HG02885 (cell line): ENCODE data around the gene FBLN2.

Source experiments
- ATAC-seq: cut with Tn5 transposase; IDR thresholded peaks from one replicate; pipeline ENCODE4 v1.9.1; 2021; ENCODE audit warnings: mild to moderate bottlenecking; ENCODE audit not compliant: unreplicated experiment, poor library complexity

FBLN2 gene

DNA sequence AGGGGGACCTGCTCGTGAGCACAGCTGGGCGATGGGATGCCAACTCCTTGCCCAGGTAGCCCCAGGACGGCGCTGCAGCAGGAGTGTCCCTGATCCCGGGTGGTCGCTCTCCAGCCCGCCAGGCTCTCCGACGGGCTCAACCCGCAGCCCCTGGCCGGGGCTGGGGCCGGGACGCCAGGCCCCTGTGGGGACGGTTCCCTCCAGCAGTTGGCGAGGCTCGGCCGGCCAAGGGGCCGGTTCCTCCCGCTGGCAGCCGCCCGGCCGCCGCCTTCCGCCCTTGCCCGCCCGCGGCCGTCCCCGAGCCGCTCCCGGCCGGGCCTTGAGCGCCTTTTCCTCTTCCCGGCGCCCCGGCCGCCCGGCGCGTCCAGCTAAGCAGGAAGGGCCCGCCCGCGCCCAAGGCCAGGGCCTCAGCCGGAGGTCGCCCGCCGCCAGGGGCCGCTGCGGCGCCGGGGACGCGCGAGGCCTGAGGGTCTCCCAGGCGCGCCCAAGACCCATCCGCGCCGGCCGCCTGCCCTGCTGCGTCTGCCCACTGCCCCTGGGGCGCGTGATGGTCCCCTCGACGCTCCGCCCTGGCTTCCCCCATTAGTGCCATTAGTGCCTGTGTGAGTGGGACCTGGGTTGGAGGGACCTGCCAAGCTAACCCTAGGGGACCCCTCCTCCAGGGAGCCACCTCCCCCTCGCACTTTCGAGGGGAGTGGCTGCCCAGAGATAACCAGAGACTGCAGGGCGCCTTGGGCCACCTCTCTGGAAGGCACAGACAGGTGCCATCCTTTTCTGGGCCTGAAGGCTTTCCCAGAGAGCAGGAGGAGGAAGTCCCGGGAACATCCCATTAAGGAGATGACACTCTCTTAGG is 106.4 kb downstream of the FBLN2 start:
- ATAC-seq, result no peak

GRCh38 chr3:13656584-13657301 is 107.8 kb downstream of the FBLN2 start:
- no peak for ATAC-seq

GRCh38 chr3:13657660-13658435 is 108.9 kb downstream of the FBLN2 start:
- ATAC-seq, result peak; percentile 73

DNA sequence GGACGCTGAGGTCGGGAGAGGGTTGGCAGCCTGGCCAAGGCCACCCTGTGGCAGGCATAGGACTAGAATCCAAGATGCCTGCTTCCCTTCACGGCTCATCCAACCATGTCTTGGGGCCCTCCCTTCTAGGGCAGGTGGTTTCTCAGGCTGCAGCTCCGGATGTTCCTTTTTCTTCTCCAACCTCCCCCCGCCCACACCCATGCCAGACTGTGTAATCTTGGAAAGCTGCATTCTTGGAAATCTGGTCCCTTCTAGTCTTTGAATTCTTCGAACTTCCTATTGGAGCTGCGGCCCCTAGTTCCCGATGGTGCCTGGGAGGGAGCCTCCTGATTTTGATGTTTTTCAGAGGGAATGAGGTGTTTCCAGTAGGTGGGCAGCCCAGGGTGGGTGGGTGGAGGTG is 109.8 kb downstream of the FBLN2 start:
- ATAC-seq, result no peak

- ATAC-seq, result no peak
Observed at GRCh38 chr3:13659221-13659969, 110.5 kb downstream of the FBLN2 start.

GRCh38 chr3:13660042-13660874 is 111.3 kb downstream of the FBLN2 start:
- no peak for ATAC-seq

DNA sequence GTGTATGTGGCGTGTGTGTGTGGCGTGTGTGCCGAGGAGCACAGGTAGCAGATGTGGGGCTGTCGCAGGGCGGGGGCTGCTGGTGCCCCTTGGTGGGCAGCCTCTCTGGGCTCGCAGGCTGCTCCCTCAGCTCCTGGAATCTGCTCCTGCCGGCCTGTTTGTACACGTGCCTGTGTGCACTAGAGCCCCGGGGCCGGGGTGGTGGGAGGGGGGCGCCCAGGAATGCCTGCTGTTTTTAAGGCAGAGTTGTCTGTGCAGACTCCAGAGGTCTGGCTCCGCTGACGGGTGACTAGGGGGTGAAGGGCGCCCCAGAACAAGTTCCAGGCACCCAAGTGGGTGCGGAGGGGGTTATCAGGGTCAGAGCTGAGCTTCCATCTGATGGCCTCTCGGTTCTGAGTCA is 112.2 kb downstream of the FBLN2 start:
- ATAC-seq, result no peak

- ATAC-seq, result no peak
Observed at GRCh38 chr3:13662238-13662847, 113.4 kb downstream of the FBLN2 start.

DNA sequence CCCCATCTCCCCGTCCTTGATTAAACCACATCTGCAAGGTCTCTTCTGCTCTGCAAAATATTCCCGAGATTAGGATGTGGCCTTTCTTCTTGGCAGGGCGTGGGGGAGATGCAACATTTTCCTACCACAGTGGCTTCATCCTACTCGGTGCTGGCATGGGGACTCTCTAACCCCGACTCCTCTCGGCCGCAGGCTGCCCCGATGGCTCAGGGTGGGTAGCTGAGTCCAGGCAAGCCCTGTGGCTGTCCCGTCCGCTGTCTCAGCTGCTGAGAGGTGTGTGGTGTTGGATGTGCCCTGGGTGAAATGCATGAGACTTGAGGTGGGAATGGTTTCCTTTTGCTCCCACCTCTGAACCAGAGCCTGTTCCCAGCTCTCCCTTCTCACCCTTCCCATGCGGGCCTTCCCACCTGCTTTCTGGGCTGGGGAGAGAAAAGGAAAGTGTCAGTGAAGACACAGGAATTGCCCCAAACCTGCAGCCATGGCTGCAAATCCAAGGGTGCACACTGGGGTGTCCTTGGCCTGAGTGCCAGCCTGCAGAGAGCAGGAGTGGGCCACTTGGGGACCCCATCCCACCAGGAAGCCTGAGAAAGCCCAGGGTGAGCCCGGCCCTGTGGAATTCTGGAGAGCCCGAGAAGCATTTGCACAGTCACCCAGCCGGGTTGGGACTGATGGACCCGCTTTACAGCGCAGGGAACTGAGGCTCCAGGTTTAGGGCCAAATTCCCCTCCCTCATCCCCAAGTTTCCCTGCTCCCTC is 115.0 kb downstream of the FBLN2 start:
- ATAC-seq, result no peak

- ATAC-seq, result no peak
Observed at GRCh38 chr3:13665582-13666226, 116.8 kb downstream of the FBLN2 start.

DNA sequence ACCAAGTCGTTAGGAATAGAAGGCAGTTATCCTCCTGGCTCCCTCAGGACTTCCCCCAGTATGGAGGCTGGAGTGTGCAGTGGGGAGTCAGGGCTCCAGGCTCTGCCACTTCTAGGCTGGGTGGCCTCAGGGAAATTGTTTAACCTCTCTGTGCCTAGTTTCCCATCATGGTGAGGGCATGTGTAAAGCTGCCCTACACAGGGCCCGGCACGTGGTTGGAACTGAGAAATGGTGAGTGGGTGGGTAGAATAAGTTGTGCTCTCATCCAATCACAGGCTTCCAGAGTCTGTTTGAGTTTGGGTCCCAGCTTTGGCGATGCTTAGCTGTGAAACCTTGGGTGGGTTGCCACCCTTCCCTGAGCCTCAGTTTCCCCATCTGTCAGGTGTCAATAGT is 117.3 kb downstream of the FBLN2 start:
- ATAC-seq, result no peak

DNA sequence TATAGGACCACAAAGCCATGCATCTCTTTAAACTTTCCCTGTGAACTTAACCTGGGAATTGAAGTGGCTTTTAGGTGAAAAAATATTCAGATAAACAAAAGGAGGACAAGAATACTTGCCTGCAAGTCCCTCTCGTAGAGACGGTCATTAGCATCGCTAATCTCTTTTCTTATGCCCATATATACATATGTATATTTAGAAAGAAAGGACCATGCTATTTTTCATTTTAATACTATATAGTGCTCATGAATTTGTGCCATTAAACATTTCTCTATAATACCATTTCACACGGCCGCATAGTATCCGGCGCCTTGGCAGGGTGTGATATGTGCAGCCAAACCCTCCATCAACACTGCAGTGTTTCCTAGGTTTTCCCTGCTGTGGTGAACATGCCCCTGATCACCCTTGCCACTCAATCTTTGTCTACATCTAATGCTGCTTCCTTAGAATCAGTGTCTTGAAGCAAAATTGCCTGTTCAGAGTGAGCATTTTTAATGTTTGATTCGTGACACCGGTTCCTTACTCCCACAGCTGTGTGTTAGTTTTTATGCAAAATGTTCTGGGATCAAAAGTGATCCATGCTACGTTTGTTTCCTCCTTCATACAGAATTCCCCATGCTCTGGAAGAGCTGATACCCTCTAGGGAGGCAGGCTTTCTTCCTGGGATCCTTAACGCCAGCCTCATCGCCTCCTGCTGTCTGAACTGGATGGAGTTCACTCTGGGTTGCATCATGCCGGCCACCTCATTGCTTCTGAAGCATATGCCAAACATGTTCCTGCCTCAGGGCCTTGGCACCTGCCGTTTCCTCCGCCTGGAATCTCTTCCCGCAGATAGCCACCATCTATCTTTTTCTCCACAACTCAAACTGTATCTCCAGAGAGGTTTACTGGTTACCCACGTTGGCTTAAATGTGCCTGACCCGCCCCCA is 118.1 kb downstream of the FBLN2 start:
- no peak for ATAC-seq

GRCh38 chr3:13668136-13668535 is 119.2 kb downstream of the FBLN2 start:
- ATAC-seq, result no peak

DNA sequence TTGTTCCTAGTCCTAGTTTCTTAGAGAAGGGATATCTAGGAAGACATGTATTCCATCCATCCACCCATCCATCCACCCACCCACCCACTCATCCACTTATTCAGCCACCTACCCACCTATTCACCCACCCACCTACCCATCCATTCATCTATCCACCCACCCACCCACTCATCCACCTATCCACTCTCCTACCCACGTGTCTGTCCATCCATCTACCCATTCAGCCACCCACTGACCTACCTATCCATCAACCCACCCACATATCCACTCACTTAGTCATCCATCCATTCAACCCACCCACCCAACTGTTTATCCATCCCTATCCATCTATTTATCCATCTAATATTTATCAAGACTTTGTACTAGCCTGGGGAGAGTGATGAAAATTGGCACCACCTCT is 120.5 kb downstream of the FBLN2 start:
- ATAC-seq, result no peak

DNA sequence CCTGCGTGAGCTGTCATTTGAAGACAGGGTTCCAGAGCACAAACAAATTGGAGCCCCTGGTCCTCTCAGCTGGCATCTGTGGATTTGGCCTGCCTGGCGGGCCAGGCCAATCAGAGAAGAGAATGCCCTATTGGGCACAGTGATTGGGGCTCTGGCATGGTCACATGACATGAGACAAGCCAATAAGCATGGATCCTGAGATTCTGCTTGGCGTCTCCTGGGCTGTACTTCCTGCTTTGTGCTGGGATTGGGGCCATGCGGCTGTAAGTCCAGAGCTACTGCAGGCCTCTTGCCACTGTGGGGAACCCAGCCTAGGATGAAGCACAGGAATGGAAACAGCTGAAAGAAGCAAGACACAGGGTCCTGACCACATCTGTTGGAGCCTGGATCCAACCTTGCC is 121.4 kb downstream of the FBLN2 start:
- ATAC-seq, result no peak

GRCh38 chr3:13671482-13672233 is 122.7 kb downstream of the FBLN2 start:
- ATAC-seq, result no peak
